T-helper 2 cell treated with Interferon-gamma antibody and Interleukin-4, amounts not matched to agents 5 μg/mL and 100 μg/mL, for 36 hours (primary cell): ENCODE results near the gene OR10H3.

ENCODE experiments used
- DNase-seq: peaks from one replicate; pipeline ENCODE4 v3.0.0; 2021; ENCODE audit warnings: low spot score
- H3K27ac Mint-ChIP-seq: one replicate; pipeline ENCODE4 v1.8.0; 2021; ENCODE audit warnings: mild to moderate bottlenecking, mixed read lengths
- H3K27me3 Mint-ChIP-seq: one replicate; pipeline ENCODE4 v1.8.0; 2021; ENCODE audit warnings: low read depth, mixed read lengths
- H3K36me3 Mint-ChIP-seq: one replicate; pipeline ENCODE4 v1.8.0; 2021; ENCODE audit warnings: low read depth, mixed read lengths
- H3K4me1 Mint-ChIP-seq: one replicate; pipeline ENCODE4 v1.8.0; 2021; ENCODE audit warnings: low read depth, mixed read lengths
- H3K4me3 Mint-ChIP-seq: one replicate; pipeline ENCODE4 v1.8.0; 2022; ENCODE audit warnings: mild to moderate bottlenecking, moderate library complexity, mixed read lengths
- H3K9me3 Mint-ChIP-seq: one replicate; pipeline ENCODE4 v1.8.0; 2021; ENCODE audit warnings: mixed read lengths

The OR10H3 gene

GRCh38 chr19:15787611-15788155 is 49.9 kb downstream of the OR10H3 start, which contains the start of gene OR10H5:
Gene OR10H5 (plus strand): TSS chr19:15787661. CDS start chr19:15794049, 6,388 bp downstream.
- no peak for DNase-seq

GRCh38 chr19:15788594-15789270 is 50.9 kb downstream of the OR10H3 start:
- Mint-ChIP-seq H3K4me1 (no peaks in the 10 kb centered on the region), H3K27me3 (no peaks in the 10 kb centered on the region), H3K36me3 (no peaks in the 10 kb centered on the region), H3K9me3 (no peaks in the 10 kb centered on the region), H3K27ac (no peak overlapping the region), H3K4me3 (no peak overlapping the region)
- DNase-seq = no peak

More at GRCh38 chr19:15787611-15788155, 49.9 kb downstream of the OR10H3 start, which contains the start of gene OR10H5:
- Mint-ChIP-seq H3K27ac (no peak within 1 kb of the TSS), H3K4me3 (no peak within 1 kb of the TSS), H3K36me3 (no peaks in the 10 kb centered on the region), H3K9me3 (no peaks in the 10 kb centered on the region), H3K4me1 (no peaks in the 10 kb centered on the region), H3K27me3 (peaks cover 1% of the 10 kb centered on the region)

- H3K4me1 Mint-ChIP-seq = no peaks in the 10 kb centered on the region
- no peak for DNase-seq
- no peak overlapping the region for H3K27ac Mint-ChIP-seq
- H3K9me3 Mint-ChIP-seq = no peaks in the 10 kb centered on the region
- no peaks in the 10 kb centered on the region for H3K36me3 Mint-ChIP-seq
- no peaks in the 10 kb centered on the region for H3K27me3 Mint-ChIP-seq
- no peak overlapping the region for H3K4me3 Mint-ChIP-seq
Observed at GRCh38 chr19:15790096-15790495, 52.3 kb downstream of the OR10H3 start.
